SH-SY5Y (cell line): ENCODE measurements around the gene MIER2.

Experiments used
- GATA2 ChIP-seq: IDR thresholded peaks from 2 replicates; pipeline ENCODE4 v1.6.1; 2011; ENCODE audit warnings: mild to moderate bottlenecking, low read depth, low read length
- GATA3 ChIP-seq: IDR thresholded peaks from 2 replicates; pipeline ENCODE4 v1.6.1; 2011; ENCODE audit warnings: low read depth, mild to moderate bottlenecking, low read length, moderate library complexity

GRCh38 chr19:288911-289310, 55.7 kb downstream of the MIER2 start:
- TF ChIP-seq GATA2 (no peak), GATA3 (no peak)
